ENCODE measurements around the gene ZNF765. TPM values are rescaled to one million over a fixed set of nuclear protein-coding genes. Genes with fewer than 3 reads are reported as not detected.

The ZNF765 gene
- total RNA-seq, 1 donor, result 15.6 TPM

DNA sequence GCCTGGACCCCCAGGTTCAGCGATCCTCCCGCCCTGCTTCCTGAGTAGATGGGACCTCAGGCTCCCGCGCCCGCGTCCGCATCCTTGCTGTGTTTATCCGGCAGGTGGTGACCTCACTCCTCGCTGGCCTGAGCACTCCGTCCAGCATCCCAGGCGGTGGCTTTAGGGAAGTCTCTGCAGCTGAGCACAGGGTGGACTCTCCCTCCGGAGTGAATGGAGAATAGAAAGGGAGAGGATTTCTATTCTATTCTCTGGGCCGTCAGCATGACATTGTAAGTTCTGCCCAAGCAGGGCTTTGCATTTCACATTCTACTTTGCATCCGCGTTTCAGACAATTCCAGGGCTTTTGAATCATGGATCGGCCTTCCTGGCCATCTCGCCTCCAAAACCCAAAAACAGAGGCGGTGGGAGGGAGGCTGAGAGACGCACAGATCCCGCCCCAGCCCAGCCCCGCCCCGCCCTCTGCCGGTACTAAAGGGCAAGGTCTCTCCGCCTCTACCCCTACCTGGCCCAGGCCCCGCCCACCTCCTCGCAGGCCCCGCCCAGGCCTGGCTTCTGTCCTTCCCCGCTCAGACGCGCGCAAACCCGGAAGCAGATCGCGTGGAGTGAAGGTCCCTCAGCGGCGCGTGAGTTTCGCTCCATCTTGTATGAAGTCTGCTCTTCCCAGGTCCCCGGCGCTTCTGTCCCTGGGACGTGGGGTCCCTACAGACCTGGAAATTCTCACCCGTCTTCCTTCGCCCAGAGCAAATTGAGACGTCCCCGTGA is 29.6 kb upstream of the ZNF765 start, which contains the start of gene ZNF525:
Gene ZNF525, plus strand, starts transcription at position 572 of the 765 bp plus-strand sequence. CDS start 6,577 bp downstream, outside the sequence.
- Histone ChIP-seq H3K27me3 (ENCODE audit: insufficient read depth, low read length) (peaks cover 2% of the 10 kb centered on the region), H3K79me2 (ENCODE audit: insufficient read depth, low read length) (no peaks in the 10 kb centered on the region), H2AFZ (ENCODE audit: low read length) (peak within 1 kb of the TSS; percentile 99), H4K20me1 (ENCODE audit: insufficient read depth, low read length) (no peaks in the 10 kb centered on the region), H3K4me2 (ENCODE audit: insufficient read depth, low read length) (peak within 1 kb of the TSS; percentile 95), H3K36me3 (ENCODE audit: insufficient read depth, low read length) (no peaks in the 10 kb centered on the region), H3K27ac (ENCODE audit: low read depth, low read length) (peak within 1 kb of the TSS; percentile 51), H3K9me3 (ENCODE audit: low read depth, low read length) (no peaks in the 10 kb centered on the region), H3K4me1 (ENCODE audit: insufficient read depth, low read length) (peaks cover 4% of the 10 kb centered on the region), H3K4me3 (ENCODE audit: insufficient read depth, low read length) (peak within 1 kb of the TSS; percentile 84)
- TF ChIP-seq, protein P1, sequence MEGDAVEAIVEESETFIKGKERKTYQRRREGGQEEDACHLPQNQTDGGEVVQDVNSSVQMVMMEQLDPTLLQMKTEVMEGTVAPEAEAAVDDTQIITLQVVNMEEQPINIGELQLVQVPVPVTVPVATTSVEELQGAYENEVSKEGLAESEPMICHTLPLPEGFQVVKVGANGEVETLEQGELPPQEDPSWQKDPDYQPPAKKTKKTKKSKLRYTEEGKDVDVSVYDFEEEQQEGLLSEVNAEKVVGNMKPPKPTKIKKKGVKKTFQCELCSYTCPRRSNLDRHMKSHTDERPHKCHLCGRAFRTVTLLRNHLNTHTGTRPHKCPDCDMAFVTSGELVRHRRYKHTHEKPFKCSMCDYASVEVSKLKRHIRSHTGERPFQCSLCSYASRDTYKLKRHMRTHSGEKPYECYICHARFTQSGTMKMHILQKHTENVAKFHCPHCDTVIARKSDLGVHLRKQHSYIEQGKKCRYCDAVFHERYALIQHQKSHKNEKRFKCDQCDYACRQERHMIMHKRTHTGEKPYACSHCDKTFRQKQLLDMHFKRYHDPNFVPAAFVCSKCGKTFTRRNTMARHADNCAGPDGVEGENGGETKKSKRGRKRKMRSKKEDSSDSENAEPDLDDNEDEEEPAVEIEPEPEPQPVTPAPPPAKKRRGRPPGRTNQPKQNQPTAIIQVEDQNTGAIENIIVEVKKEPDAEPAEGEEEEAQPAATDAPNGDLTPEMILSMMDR (IDR thresholded peaks at IDR 0.05; ENCODE audit: extremely low read depth, low read depth, low read length), result peak; percentile 25
- DNase-seq (ENCODE audit: insufficient read length, low spot score, missing footprints), result peak; percentile 82

DNA sequence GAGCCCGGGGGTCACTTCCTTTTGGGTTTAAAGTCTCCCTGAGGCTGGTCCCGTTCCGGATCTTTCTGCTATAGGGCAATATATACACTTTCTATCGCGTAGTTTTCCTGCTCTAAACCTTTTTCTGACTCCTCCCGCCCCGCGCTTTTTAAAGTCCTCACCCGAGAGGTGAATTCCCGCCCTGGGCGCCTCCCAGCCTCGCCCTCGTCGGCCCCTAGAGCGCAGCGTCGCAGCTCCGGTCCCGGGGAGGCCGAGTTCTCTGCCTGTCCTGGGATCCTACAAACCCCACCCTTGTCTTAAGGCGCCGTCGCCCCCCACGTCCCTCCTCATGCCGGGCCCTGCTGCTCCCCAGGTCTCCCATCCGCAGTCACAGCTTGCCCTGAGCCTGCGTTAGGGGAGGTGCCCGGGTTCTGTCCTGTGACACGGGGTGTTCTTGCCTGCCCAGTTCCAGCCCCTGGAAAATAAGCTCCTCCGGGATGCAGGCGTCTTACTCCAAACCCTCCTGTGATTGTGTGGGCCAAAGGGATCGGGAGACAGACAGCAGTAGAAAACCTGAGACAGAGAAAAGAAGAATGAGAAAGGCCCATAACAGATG is 29.0 kb upstream of the ZNF765 start:
- no peaks in the 10 kb centered on the region for H3K36me3 ChIP-seq (ENCODE audit: insufficient read depth, low read length)
- H3K4me3 ChIP-seq (ENCODE audit: insufficient read depth, low read length), result peak overlapping the region; percentile 84
- TF ChIP-seq, protein P1 (IDR thresholded peaks at IDR 0.05; ENCODE audit: extremely low read depth, low read depth, low read length), result no peak
- H3K4me1 ChIP-seq (ENCODE audit: insufficient read depth, low read length), result peaks cover 4% of the 10 kb centered on the region
- H3K9me3 ChIP-seq (ENCODE audit: low read depth, low read length), result no peaks in the 10 kb centered on the region
- H3K79me2 ChIP-seq (ENCODE audit: insufficient read depth, low read length), result no peaks in the 10 kb centered on the region
- peak overlapping the region; percentile 51 for H3K27ac ChIP-seq (ENCODE audit: low read depth, low read length)
- H3K4me2 ChIP-seq (ENCODE audit: insufficient read depth, low read length), result peak overlapping the region; percentile 95
- DNase-seq (ENCODE audit: insufficient read length, low spot score, missing footprints), result peak; percentile 83
- H2AFZ ChIP-seq (ENCODE audit: low read length), result peak overlapping the region; percentile 99
- H4K20me1 ChIP-seq (ENCODE audit: insufficient read depth, low read length), result no peaks in the 10 kb centered on the region
- peaks cover 2% of the 10 kb centered on the region for H3K27me3 ChIP-seq (ENCODE audit: insufficient read depth, low read length)

- no peaks in the 10 kb centered on the region for H4K20me1 ChIP-seq (ENCODE audit: insufficient read depth, low read length)
- no peak overlapping the region for H2AFZ ChIP-seq (ENCODE audit: low read length)
- H3K79me2 ChIP-seq (ENCODE audit: insufficient read depth, low read length), result no peaks in the 10 kb centered on the region
- no peak overlapping the region for H3K4me3 ChIP-seq (ENCODE audit: insufficient read depth, low read length)
- no peaks in the 10 kb centered on the region for H3K4me1 ChIP-seq (ENCODE audit: insufficient read depth, low read length)
- DNase-seq (ENCODE audit: insufficient read length, low spot score, missing footprints), result no peak
- H3K27ac ChIP-seq (ENCODE audit: low read depth, low read length), result no peak overlapping the region
- H3K4me2 ChIP-seq (ENCODE audit: insufficient read depth, low read length), result no peak overlapping the region
- H3K36me3 ChIP-seq (ENCODE audit: insufficient read depth, low read length), result no peaks in the 10 kb centered on the region
- TF ChIP-seq, protein P1 (IDR thresholded peaks at IDR 0.05; ENCODE audit: extremely low read depth, low read depth, low read length), result no peak
- H3K27me3 ChIP-seq (ENCODE audit: insufficient read depth, low read length), result no peaks in the 10 kb centered on the region
- H3K9me3 ChIP-seq (ENCODE audit: low read depth, low read length), result no peaks in the 10 kb centered on the region
Measured at GRCh38 chr19:53372196-53372595, 22.8 kb upstream of the ZNF765 start.

DNA sequence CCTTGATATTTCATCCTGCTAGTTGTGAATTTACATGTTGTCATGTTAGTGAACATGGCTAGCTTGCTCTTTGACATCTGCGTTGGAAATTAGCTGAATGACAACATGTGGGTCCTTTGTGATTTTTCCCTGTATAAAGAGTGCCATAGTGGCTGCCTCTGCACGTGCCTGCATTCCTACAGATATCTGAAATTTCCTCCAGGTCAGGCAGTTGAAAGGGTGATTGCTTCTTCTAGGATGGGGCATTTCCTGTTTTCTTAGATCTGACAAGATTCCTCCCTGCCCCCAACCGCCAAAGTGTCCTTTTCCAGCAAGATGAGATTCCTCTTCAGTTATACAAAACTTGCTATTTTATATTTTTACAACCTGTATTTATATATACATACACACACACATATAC is 20.7 kb upstream of the ZNF765 start:
- no peak overlapping the region for H3K4me3 ChIP-seq (ENCODE audit: insufficient read depth, low read length)

More for the DNA sequence above, 20.7 kb upstream of the ZNF765 start:
- no peaks in the 10 kb centered on the region for H4K20me1 ChIP-seq (ENCODE audit: insufficient read depth, low read length)
- no peak overlapping the region for H2AFZ ChIP-seq (ENCODE audit: low read length)
- no peaks in the 10 kb centered on the region for H3K9me3 ChIP-seq (ENCODE audit: low read depth, low read length)
- H3K27ac ChIP-seq (ENCODE audit: low read depth, low read length), result no peak overlapping the region
- no peaks in the 10 kb centered on the region for H3K4me1 ChIP-seq (ENCODE audit: insufficient read depth, low read length)
- no peak for DNase-seq (ENCODE audit: insufficient read length, low spot score, missing footprints)
- no peaks in the 10 kb centered on the region for H3K79me2 ChIP-seq (ENCODE audit: insufficient read depth, low read length)
- H3K4me2 ChIP-seq (ENCODE audit: insufficient read depth, low read length), result no peak overlapping the region
- TF ChIP-seq, protein P1 (IDR thresholded peaks at IDR 0.05; ENCODE audit: extremely low read depth, low read depth, low read length), result no peak
- peaks cover 3% of the 10 kb centered on the region for H3K36me3 ChIP-seq (ENCODE audit: insufficient read depth, low read length)
- no peaks in the 10 kb centered on the region for H3K27me3 ChIP-seq (ENCODE audit: insufficient read depth, low read length)

Data from osteoblast (primary cell).